Activated CD4-positive, alpha-beta T cell treated with anti-CD3 and anti-CD28 coated beads, Interleukin-2, amount 10 ng/mL, durations not matched to agents 24 days and 14 days (primary cell): Measurements from ENCODE around the gene BPHL. TPM values are rescaled to one million over a fixed set of nuclear protein-coding genes. Genes with fewer than 3 reads are reported as not detected.
A peak's percentile ranks its signal among the peaks of the same experiment; 100 is the strongest.
"Not testable (repeated sequence)": the region's sequence is repeated elsewhere in the genome, so short reads cannot be mapped to it uniquely, and the experiment has no call there.

Experiments used
- DNase-seq: peaks from one replicate; pipeline ENCODE4 v3.0.0; 2022
- H3K27ac Mint-ChIP-seq: one replicate; pipeline ENCODE4 v1.8.0; 2022; ENCODE audit warnings: mild to moderate bottlenecking, mixed read lengths
- H3K27me3 Mint-ChIP-seq: one replicate; pipeline ENCODE4 v1.8.0; 2022; ENCODE audit warnings: mixed read lengths
- H3K36me3 Mint-ChIP-seq: one replicate; pipeline ENCODE4 v1.8.0; 2022; ENCODE audit warnings: low read depth, mild to moderate bottlenecking, mixed read lengths
- H3K4me1 Mint-ChIP-seq: one replicate; pipeline ENCODE4 v1.8.0; 2021; ENCODE audit warnings: mixed read lengths
- H3K4me3 Mint-ChIP-seq: one replicate; pipeline ENCODE4 v1.8.0; 2022; ENCODE audit warnings: mild to moderate bottlenecking, moderate library complexity, mixed read lengths
- H3K9me3 Mint-ChIP-seq: one replicate; pipeline ENCODE4 v1.8.0; 2021; ENCODE audit warnings: mixed read lengths
- intact Hi-C: fragments of 100-400 bp; cut with micrococcal nuclease; formaldehyde crosslinking; loops from one replicate; pipeline ENCODE4 v1.15.1; 2023
- total RNA-seq: library from RNA; stranded (reverse); gene quantifications from 2 replicates; pipeline ENCODE4 v1.2.3, GENCODE V29; 2022

BPHL gene
- total RNA-seq, 1 donor from 2014 or later, result 7.7 TPM

DNA sequence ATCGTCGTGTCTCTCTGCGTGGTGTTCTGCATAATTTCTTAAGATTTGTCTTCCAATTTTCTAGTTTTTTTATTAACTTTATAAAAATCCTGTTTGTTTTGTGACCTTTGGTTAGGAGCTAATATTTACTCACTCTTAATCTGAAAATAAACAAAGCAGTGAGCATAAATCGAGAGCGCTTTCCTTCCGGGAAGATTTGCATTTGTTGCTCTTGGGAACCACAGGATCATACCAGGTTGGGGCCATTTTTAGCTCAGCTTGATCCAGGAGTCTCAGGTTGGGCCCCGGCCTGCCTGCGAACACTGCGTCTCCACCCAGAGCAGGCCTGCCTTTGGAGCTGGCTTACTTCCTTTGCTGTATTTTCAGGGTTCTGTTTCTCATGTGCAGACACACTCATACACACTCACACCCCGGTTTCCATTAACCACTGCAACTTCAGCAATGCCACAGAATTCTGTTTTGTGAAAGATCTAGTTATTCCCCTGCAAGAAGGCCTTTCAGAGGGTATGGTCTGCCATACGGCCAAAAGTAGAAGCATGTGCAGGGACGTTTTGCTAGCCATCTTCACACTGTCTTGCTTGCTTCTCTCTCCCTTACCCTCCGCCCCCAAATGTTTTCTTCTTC, 17.3 kb downstream of the BPHL start:
- peaks cover 8% of the 10 kb centered on the region for H3K4me1 Mint-ChIP-seq
- no peak overlapping the region for H3K4me3 Mint-ChIP-seq
- no peak overlapping the region for H3K27ac Mint-ChIP-seq
- intact Hi-C loops, result no loop called here
- H3K9me3 Mint-ChIP-seq, result no peaks in the 10 kb centered on the region
- H3K27me3 Mint-ChIP-seq, result no peaks in the 10 kb centered on the region
- no peak for DNase-seq
- H3K36me3 Mint-ChIP-seq, result peaks cover 3% of the 10 kb centered on the region

DNA sequence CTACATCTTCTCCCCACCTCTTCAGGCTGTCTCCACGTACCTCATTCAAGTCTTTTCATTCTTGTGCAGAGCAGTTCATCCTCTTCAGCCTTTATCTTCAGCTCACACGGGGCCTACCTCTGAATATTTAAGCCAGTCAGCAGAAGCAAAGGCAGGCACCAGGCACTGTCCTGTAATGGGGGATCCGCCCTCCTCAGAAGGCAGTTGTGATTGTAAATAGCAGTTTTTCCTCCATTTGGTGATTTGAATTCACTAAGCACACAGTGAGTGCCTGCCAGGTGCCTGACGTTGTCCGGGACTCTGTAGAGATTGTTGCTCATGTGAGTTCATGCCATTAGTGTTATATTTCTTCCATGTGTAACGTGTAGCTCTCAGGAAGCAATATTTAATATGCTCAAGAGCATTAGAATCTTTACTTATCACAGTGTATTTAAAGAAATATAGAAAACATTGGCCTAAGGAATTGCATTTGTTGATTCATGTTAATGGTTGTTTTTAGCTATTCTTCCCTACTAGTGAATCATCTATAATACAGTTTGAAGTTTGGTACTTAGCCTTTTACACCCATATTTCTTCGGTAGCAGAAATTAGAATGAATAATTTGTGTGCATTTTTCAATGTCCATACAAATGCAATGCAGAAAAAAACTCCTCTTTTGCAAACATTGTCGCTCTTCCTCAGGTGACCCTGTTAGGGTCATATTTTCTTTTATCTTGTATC, 17.9 kb downstream of the BPHL start:
- intact Hi-C loops, result no loop called here
- no peak overlapping the region for H3K4me3 Mint-ChIP-seq

DNA sequence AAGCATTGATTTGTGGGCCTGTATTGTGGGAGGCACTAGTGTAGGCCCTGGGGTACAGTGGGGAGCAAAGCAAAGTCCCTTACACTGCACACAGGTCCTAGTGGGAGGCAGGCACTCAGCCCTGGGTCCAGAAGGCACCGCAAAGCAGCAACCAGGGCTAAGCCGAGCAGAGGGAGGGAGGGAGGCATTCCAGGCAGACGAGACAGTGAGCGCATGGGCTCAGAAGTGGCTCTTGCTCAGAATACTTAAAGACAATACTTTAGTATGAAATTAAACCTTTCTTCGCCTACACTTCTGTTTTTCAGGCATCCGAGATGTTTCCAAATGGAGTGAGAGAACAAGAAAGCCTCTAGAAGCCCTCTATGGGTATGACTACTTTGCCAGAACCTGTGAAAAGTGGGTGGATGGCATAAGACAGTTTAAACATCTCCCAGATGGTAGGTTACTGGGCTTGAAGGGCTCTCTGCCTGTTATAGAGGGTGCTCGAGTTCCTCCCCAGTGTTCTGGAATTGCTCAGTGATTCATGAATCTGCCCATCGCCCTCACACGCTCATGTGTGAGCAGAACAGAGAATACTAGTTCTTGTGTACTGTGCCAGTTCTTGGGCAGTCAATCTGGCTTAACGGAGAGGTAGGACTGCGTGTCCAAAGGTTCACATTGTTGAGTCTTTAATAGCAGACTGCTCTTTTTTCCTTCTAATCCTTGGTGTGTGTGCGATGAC, 18.7 kb downstream of the BPHL start:
- H3K4me3 Mint-ChIP-seq, result no peak overlapping the region
- H3K36me3 Mint-ChIP-seq, result peaks cover 4% of the 10 kb centered on the region
- no peaks in the 10 kb centered on the region for H3K9me3 Mint-ChIP-seq
- DNase-seq, result no peak
- H3K27me3 Mint-ChIP-seq, result no peaks in the 10 kb centered on the region
- peak overlapping the region; percentile 12 for H3K27ac Mint-ChIP-seq
- intact Hi-C loops, result no loop called here
- H3K4me1 Mint-ChIP-seq, result peaks cover 8% of the 10 kb centered on the region

More for the DNA sequence above, 17.9 kb downstream of the BPHL start:
- peaks cover 4% of the 10 kb centered on the region for H3K36me3 Mint-ChIP-seq
- H3K4me1 Mint-ChIP-seq, result peaks cover 8% of the 10 kb centered on the region
- peak overlapping the region; percentile 12 for H3K27ac Mint-ChIP-seq
- no peaks in the 10 kb centered on the region for H3K27me3 Mint-ChIP-seq
- no peaks in the 10 kb centered on the region for H3K9me3 Mint-ChIP-seq
- no peak for DNase-seq

DNA sequence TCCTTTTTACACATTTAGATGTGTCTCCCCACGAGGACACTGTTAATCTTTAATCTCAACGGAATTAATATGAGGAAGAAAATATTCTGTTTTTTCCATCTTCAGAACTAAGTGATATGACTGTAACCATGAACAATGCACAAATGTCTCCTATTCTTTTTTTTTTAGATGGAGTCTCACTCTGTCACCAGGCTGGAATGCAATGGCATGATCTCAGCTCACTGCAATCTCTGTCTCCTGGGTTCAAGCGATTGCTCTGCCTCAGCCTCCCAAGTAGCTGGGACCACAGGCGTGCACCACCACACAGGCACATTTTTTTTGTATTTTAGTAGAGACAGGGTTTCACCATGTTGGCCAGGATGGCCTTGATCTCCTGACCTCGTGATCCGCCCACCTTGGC, 19.4 kb downstream of the BPHL start:
- H3K9me3 Mint-ChIP-seq, intact Hi-C loops, H3K27ac Mint-ChIP-seq, H3K27me3 Mint-ChIP-seq, DNase-seq, H3K36me3 Mint-ChIP-seq, H3K4me1 Mint-ChIP-seq, H3K4me3 Mint-ChIP-seq: not testable (repeated sequence)

DNA sequence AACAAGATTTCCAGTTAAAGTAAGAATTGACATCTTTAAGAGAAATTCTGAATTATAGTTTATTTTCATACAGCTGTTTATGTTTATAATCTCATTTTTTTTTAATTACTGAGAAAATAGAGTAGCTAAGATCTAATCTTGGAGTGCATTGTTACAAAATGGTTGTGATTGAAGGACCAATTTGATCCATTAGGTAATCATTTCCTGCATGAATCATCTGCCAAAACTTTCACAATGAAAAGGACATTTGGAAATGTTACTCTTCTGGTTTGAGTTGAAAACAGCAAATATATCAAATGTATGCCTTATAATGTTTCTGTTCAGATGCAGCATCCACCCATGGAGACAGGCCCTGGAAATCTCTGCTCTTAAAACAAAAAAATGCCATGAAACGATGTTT, 19.8 kb downstream of the BPHL start:
- DNase-seq, result no peak
- peaks cover 8% of the 10 kb centered on the region for H3K4me1 Mint-ChIP-seq
- peaks cover 4% of the 10 kb centered on the region for H3K36me3 Mint-ChIP-seq
- H3K4me3 Mint-ChIP-seq, result no peak overlapping the region
- H3K27me3 Mint-ChIP-seq, result no peaks in the 10 kb centered on the region
- H3K9me3 Mint-ChIP-seq, result no peaks in the 10 kb centered on the region
- no peak overlapping the region for H3K27ac Mint-ChIP-seq
- intact Hi-C loops, result no loop called here

DNA sequence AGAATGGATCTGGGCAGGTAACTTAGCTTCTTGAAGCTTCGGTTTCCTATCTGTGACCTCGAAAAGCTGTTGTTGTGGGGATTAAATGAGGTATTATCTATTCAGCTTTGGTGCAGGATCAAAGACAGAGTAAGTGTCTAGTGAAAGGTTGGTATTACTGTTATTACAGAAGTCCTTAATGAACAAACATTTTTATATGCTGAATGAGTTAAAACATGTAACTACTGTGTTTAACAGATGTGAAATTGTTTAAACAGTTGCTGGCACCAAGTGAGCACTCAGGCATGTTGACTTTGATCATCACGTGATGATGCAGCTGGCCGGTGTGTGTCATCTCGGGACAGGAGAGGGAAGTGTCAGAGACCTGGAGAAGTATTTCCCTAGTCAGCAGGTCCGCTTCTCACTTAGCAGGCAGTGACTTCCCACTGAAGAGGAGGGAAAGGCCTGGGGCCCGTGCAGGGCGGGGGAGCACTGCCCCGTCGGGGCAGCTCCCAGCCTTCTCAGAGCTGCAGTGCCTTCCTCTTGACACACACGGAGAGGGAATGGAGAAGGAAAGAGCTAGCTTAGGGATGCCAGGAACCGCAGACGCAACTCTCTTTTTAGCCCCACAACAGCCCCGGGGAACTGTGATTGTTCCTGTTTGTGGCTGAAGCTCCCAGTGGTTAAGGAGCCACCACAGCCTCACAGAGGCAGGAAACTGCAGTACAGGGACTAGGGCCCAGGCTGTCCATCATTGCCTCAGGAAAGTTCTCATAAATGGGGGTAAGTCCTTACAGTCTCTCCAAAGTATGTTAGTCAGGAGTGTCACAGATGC, 20.8 kb downstream of the BPHL start:
- peaks cover 8% of the 10 kb centered on the region for H3K4me1 Mint-ChIP-seq
- DNase-seq, result no peak
- no peaks in the 10 kb centered on the region for H3K27me3 Mint-ChIP-seq
- H3K4me3 Mint-ChIP-seq, result no peak overlapping the region
- intact Hi-C loops, result no loop called here
- H3K9me3 Mint-ChIP-seq, result no peaks in the 10 kb centered on the region
- H3K36me3 Mint-ChIP-seq, result peaks cover 6% of the 10 kb centered on the region
- H3K27ac Mint-ChIP-seq, result no peak overlapping the region

DNA sequence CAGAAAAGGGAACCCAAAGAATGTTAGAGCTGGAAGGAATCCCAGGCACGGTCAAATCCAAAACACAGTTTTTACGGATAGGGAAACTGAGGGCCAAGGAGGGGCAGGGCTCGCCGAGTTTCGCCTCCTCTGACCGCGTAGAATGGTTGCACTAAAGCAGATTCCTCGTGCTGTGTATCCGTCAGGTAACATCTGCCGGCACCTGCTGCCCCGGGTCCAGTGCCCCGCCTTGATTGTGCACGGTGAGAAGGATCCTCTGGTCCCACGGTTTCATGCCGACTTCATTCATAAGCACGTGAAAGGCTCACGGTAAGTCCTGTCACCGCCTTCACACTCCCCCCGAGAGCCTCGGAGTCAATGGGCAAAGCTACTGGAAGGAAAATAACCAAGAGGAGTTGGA, 21.7 kb downstream of the BPHL start:
- Mint-ChIP-seq H3K27ac (no peak overlapping the region), H3K9me3 (no peaks in the 10 kb centered on the region), H3K4me3 (no peak overlapping the region), H3K27me3 (no peaks in the 10 kb centered on the region), H3K4me1 (peaks cover 14% of the 10 kb centered on the region), H3K36me3 (peaks cover 6% of the 10 kb centered on the region)
- DNase-seq, result no peak
- intact Hi-C loops, result no loop called here

DNA sequence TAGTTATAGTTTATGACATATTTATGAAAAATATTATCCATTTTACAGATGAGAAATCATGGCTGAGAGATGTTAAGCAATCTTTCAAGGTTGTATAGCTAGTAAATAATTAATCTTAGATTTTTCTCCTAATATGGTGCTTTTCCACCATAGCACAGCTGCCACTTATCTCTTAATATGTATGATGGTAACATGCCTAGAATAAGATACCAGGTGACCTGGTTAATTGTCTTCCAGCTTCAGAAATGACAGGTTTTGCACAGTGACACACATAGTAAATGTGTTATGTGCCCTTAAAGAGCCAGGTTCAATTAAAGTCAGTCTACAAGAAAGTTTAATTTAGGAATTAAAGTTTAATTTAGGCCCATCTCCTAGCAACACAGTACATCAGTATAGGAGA, 24.0 kb downstream of the BPHL start:
- Mint-ChIP-seq H3K27me3 (no peaks in the 10 kb centered on the region), H3K36me3 (peaks cover 6% of the 10 kb centered on the region), H3K9me3 (peaks cover 2% of the 10 kb centered on the region), H3K4me1 (peaks cover 14% of the 10 kb centered on the region), H3K27ac (no peak overlapping the region), H3K4me3 (no peak overlapping the region)
- DNase-seq, result no peak
- intact Hi-C loops, result no loop called here

DNA sequence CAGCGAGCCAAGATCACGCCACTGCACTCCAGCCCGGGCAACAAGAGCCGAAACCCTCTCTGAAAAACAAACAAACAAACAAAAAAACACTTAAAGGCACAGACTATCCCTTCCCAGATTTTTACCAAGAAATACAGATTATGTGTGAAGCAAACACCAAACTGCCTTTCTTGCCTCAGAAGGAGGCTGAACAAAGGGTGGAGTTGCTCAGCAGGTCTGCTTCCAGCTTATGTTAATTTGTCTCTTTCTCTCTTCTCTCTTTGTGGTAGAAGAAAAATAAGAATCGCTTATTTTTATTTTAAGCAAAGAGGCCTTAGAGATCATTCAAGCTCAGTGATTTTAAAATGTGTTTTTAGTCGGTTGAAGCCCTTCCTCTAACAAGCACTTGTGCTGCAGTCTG, 24.6 kb downstream of the BPHL start:
- peaks cover 14% of the 10 kb centered on the region for H3K4me1 Mint-ChIP-seq
- H3K27me3 Mint-ChIP-seq, result no peaks in the 10 kb centered on the region
- no peak overlapping the region for H3K27ac Mint-ChIP-seq
- H3K36me3 Mint-ChIP-seq, result peaks cover 6% of the 10 kb centered on the region
- intact Hi-C loops, result no loop called here
- no peak overlapping the region for H3K4me3 Mint-ChIP-seq
- peaks cover 3% of the 10 kb centered on the region for H3K9me3 Mint-ChIP-seq
- no peak for DNase-seq

DNA sequence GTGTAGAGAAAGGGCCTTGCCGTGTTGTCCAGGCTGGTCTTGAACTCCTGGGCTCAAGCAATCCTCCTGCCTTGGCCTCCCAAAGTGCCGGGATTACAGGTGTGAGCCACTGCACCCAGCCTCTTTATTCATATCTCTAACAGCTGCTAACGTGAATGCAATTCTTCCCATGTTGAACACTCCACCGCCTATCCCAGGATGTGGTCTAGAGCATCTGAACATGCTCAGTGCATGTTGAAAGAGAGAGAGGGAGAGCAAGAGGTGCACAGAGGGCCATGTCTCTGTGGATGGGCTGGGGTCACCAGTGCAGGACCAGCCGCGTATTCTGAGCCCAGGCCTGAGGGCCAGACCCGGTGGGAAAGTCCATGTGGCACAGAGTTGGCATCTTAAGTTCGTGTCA, 26.1 kb downstream of the BPHL start:
- Mint-ChIP-seq H3K4me3 (no peak overlapping the region), H3K9me3 (peaks cover 3% of the 10 kb centered on the region), H3K4me1 (peaks cover 6% of the 10 kb centered on the region), H3K27ac (peak overlapping the region; percentile 4), H3K36me3 (peaks cover 6% of the 10 kb centered on the region), H3K27me3 (no peaks in the 10 kb centered on the region)
- intact Hi-C loops, result no loop called here
- no peak for DNase-seq

DNA sequence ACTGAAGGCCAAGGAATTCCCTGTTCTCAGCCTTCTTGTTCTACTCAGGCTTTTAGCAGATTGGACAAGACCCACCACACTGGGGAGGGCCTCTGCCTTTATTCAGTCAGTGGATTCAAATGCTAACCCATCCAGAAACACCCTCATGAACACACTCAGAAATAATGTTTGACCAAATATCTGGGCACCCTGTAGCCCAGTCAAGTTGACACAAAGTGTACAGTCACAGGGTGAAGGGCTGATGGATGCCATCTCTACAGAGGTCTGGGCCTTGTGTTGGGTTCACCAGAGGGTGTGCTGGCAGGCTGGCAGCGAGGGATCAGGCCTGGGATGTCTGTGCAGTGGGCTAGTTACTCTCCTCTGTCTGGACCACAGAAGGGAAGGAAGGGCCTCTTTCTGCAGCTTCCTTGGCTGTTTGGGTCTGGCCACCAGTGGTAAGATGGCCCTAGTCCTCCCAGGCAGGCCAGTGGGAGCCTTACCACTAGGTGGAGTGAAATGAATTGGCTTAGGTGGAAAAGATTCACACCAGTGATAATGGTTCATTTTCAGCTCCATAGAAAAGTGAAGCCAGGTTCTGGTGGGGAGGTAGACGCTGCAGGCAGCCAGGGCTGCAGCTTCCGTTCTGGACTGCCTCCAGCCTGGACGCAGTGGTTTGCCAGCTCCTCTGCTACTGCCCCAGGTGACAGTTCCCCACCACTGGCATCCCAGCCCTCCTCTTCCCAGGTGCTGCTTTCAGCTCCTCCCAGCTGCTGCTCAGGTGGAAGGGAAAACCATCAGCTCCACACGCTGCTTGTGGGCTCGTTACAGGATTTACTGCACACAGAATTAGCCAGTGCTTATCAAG, 29.6 kb downstream of the BPHL start:
- no peak overlapping the region for H3K27ac Mint-ChIP-seq
- DNase-seq, result no peak
- H3K36me3 Mint-ChIP-seq, result peaks cover 5% of the 10 kb centered on the region
- H3K9me3 Mint-ChIP-seq, result peaks cover 3% of the 10 kb centered on the region
- intact Hi-C loops, result no loop called here
- H3K27me3 Mint-ChIP-seq, result peaks cover 8% of the 10 kb centered on the region
- H3K4me1 Mint-ChIP-seq, result peaks cover 6% of the 10 kb centered on the region
- no peak overlapping the region for H3K4me3 Mint-ChIP-seq

DNA sequence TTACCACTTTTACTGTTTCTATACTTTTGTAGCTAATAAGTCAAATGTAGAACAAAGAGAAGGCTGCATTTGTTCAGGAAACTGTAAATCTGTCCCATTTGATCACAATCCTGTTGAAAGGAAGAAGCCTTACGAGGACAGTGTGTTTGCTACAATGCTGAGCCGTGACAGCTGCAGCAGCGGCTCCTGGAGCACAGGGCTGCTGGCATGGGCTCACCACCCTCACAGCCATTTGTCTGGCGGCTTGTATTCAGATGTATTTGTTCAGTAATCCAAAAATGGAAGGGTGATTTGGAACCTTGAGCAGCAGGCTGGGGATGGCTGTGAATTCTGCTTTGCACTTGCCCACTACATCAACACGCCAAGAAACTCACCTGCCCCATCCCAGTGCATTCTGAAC, 33.2 kb downstream of the BPHL start:
- Mint-ChIP-seq H3K27ac (no peak overlapping the region), H3K9me3 (peaks cover 3% of the 10 kb centered on the region), H3K36me3 (peaks cover 7% of the 10 kb centered on the region), H3K27me3 (peaks cover 19% of the 10 kb centered on the region), H3K4me3 (no peak overlapping the region), H3K4me1 (peaks cover 4% of the 10 kb centered on the region)
- DNase-seq, result no peak
- intact Hi-C loops, result no loop called here

DNA sequence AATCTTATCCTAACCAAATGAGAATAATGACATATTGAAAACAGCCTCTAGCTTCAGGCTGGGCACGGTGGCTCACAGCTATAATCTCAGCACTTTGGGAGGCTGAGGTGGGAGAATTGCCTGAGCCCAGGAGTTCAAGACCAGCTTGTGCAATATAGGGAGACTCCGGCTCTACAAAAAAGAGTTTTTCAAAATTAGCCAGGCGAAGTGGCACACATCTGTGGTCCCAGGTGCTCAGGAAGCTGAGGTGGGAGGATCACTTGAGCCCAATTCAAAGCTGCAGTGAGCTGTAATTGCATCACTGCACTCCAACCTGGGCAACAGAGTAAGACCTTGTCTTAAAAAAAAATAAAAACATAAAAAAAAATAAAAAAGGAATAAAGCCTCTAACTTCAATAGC, 34.2 kb downstream of the BPHL start:
- Mint-ChIP-seq H3K4me3 (no peak overlapping the region), H3K27me3 (peaks cover 21% of the 10 kb centered on the region), H3K9me3 (no peaks in the 10 kb centered on the region), H3K4me1 (peaks cover 7% of the 10 kb centered on the region), H3K36me3 (peaks cover 4% of the 10 kb centered on the region), H3K27ac (no peak overlapping the region)
- no peak for DNase-seq
- intact Hi-C loops, result no loop called here
